B cell (primary cell): Measurements from ENCODE around the gene CBLB.

Experiments
- CTCF ChIP-seq: fragments of 200-600 bp; IDR thresholded peaks from one replicate; pipeline ENCODE4 v1.8.0; 2022; ENCODE audit warnings: antibody characterized with exemption, mild to moderate bottlenecking
- EZH2 ChIP-seq: IDR thresholded peaks from 2 replicates; pipeline ENCODE4 v1.6.1; 2012; ENCODE audit warnings: borderline replicate concordance, low read depth, mild to moderate bottlenecking, moderate library complexity, low read length; ENCODE audit not compliant: insufficient read depth, poor library complexity, severe bottlenecking

GRCh38 chr3:105856605-105857004, 12.2 kb downstream of the CBLB start:
- TF ChIP-seq CTCF (no peak), EZH2 (no peak)
